GM12878 (cell line): ENCODE results near the gene RTF2. TPM values are rescaled to one million over a fixed set of nuclear protein-coding genes. Genes with fewer than 3 reads are reported as not detected.
A peak's percentile ranks its signal among the peaks of the same experiment; 100 is the strongest.

Source experiments
- CEBPZ ChIP-seq: fragments of 150-350 bp; IDR thresholded peaks from 2 replicates; pipeline ENCODE4 v1.6.1; 2016; ENCODE audit warnings: low read depth, low read length
- CHD2 ChIP-seq: IDR thresholded peaks from 2 replicates; pipeline ENCODE4 v1.6.1; 2011; ENCODE audit warnings: low read depth, low read length, improper control_type of control experiment, borderline replicate concordance
- DPF2 ChIP-seq: fragments of 450-650 bp; IDR thresholded peaks from 2 replicates; pipeline ENCODE4 v1.6.1; 2017; ENCODE audit warnings: mild to moderate bottlenecking
- EGR1 ChIP-seq, 2 experiments: IDR thresholded peaks; 1 replicate in 1 of 2; 2 replicates in 1 of 2; pipeline ENCODE4 v1.6.1; 2011 to 2012; ENCODE audit warnings: low read depth in 2 of 2, low read length in 2 of 2, borderline replicate concordance in 1 of 2, mild to moderate bottlenecking in 1 of 2, moderate library complexity in 1 of 2
- ESRRA ChIP-seq: IDR thresholded peaks from 2 replicates; pipeline ENCODE4 v1.6.1; 2012; ENCODE audit warnings: mild to moderate bottlenecking, low read length, improper control_type of control experiment
- FOXK2 ChIP-seq: fragments of 450-650 bp; IDR thresholded peaks from 2 replicates; pipeline ENCODE4 v1.6.1; 2017; ENCODE audit warnings: mild to moderate bottlenecking, moderate library complexity
- HSF1 ChIP-seq: fragments of 150-350 bp; IDR thresholded peaks from 2 replicates; pipeline ENCODE4 v1.6.1; 2014; ENCODE audit warnings: mild to moderate bottlenecking, low read depth, low read length
- JUND ChIP-seq: IDR thresholded peaks from 2 replicates; pipeline ENCODE4 v1.6.1; 2012; ENCODE audit warnings: low read depth, mild to moderate bottlenecking, low read length, improper control_type of control experiment, moderate library complexity
- MEF2B ChIP-seq: fragments of 450-650 bp; IDR thresholded peaks from 2 replicates; pipeline ENCODE4 v1.6.1; 2018; ENCODE audit warnings: mild to moderate bottlenecking, moderate library complexity; ENCODE audit not compliant: partially characterized antibody, poor library complexity, severe bottlenecking
- MTA2 ChIP-seq: fragments of 450-650 bp; IDR thresholded peaks from 2 replicates; pipeline ENCODE4 v1.6.1; 2016; ENCODE audit warnings: low read depth, mild to moderate bottlenecking, moderate library complexity
- NFIC ChIP-seq: IDR thresholded peaks from 2 replicates; pipeline ENCODE4 v1.6.1; 2012; ENCODE audit warnings: low read depth, mild to moderate bottlenecking, inconsistent platforms, low read length, moderate library complexity
- NR2F1 ChIP-seq: fragments of 450-650 bp; conservative IDR thresholded peaks from 2 replicates; pipeline ENCODE4 v1.6.1; 2017; ENCODE audit warnings: mild to moderate bottlenecking
- PML ChIP-seq: IDR thresholded peaks from 2 replicates; pipeline ENCODE4 v1.6.1; 2012; ENCODE audit warnings: low read length, inconsistent platforms
- POLR2AphosphoS2 ChIP-seq: IDR thresholded peaks from 2 replicates; pipeline ENCODE4 v1.6.1; 2011; ENCODE audit warnings: low read depth, mild to moderate bottlenecking, low read length, improper control_type of control experiment, moderate library complexity
- SREBF1 ChIP-seq: IDR thresholded peaks from 2 replicates; pipeline ENCODE4 v1.6.1; 2012; ENCODE audit warnings: mild to moderate bottlenecking, low read length
- ZBTB33 ChIP-seq: fragments of 450-650 bp; IDR thresholded peaks from 2 replicates; pipeline ENCODE4 v1.6.1; 2017; ENCODE audit warnings: mild to moderate bottlenecking
- ZSCAN29 ChIP-seq: fragments of 450-650 bp; IDR thresholded peaks from 2 replicates; pipeline ENCODE4 v1.6.1; 2017; ENCODE audit warnings: mild to moderate bottlenecking, moderate library complexity
- polyA plus RNA-seq, 11 experiments: library from polyadenylated mRNA; depleted of rRNA in 4 of 11; unstranded in 6 of 11; stranded (reverse) in 5 of 11; fragments of >200 nt; fragmentation: Nextera tagmentation in 4 of 11; fragmentation: Illumina TruSeq in 1 of 11; extraction: Ambion mirVana in 4 of 11; extraction: Trizol in 1 of 11; gene quantifications; 1 replicate in 1 of 11; 2 replicates in 10 of 11; pipeline versions ENCODE4 v1.2.1 to v1.2.3, GENCODE V29; 2011 to 2016; ENCODE audit warnings: inconsistent platforms in 2 of 11, missing spikeins in 2 of 11, low read depth in 1 of 11
- total RNA-seq, 4 experiments: library from RNA; depleted of rRNA in 3 of 4; stranded (reverse); fragments of >200 nt in 3 of 4; fragmentation: Illumina TruSeq in 1 of 4; extraction: Trizol in 1 of 4; gene quantifications; 2 replicates each; pipeline versions ENCODE4 v1.2.1 to v1.2.3, GENCODE V29; 2013 to 2021
- TF ChIP-seq, protein P1 (sequence below): fragments of 450-650 bp; IDR thresholded peaks from 2 replicates; pipeline ENCODE4 v1.6.1; 2016; ENCODE audit warnings: mild to moderate bottlenecking
- TF ChIP-seq, protein P2 (sequence below): IDR thresholded peaks from 2 replicates; pipeline ENCODE4 v1.6.1; 2011; ENCODE audit warnings: mild to moderate bottlenecking, low read depth, low read length, moderate library complexity; ENCODE audit not compliant: insufficient replicate concordance

RTF2 gene
- total and polyA plus RNA-seq, 10 of the 15 experiments (the other 5 are each of a cell fraction or from before 2014, with no cell fraction given) = 66.2 to 133 (median 82.9) TPM

- TF ChIP-seq, protein P1, sequence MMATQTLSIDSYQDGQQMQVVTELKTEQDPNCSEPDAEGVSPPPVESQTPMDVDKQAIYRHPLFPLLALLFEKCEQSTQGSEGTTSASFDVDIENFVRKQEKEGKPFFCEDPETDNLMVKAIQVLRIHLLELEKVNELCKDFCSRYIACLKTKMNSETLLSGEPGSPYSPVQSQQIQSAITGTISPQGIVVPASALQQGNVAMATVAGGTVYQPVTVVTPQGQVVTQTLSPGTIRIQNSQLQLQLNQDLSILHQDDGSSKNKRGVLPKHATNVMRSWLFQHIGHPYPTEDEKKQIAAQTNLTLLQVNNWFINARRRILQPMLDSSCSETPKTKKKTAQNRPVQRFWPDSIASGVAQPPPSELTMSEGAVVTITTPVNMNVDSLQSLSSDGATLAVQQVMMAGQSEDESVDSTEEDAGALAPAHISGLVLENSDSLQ = peak; percentile 48; the same call in 1 of the 2 replicates
- TF ChIP-seq ESRRA (no peak), SREBF1 (no peak), MEF2B (peak; percentile 71), CEBPZ (no peak), POLR2AphosphoS2 (no peak), PML (no peak), MTA2 (peak; percentile 57), ZBTB33 (no peak), NR2F1 (no peak), CHD2 (no peak), NFIC (peak; percentile 69; the same call in 1 of the 2 replicates), DPF2 (peak; percentile 53), HSF1 (no peak), JUND (no peak), ZSCAN29 (no peak), EGR1 (IDR thresholded peaks at IDR 0.05; ENCODE audit: borderline replicate concordance in 1 of 2, low read depth in 2 of 2, low read length in 2 of 2) (no peak), FOXK2 (no peak)
- TF ChIP-seq, protein P2, sequence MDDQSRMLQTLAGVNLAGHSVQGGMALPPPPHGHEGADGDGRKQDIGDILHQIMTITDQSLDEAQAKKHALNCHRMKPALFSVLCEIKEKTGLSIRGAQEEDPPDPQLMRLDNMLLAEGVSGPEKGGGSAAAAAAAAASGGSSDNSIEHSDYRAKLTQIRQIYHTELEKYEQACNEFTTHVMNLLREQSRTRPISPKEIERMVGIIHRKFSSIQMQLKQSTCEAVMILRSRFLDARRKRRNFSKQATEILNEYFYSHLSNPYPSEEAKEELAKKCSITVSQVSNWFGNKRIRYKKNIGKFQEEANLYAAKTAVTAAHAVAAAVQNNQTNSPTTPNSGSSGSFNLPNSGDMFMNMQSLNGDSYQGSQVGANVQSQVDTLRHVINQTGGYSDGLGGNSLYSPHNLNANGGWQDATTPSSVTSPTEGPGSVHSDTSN = no peak
Measured at GRCh38 chr20:56440346-56441007, 27.9 kb upstream of the RTF2 start (continued).
